Osteoblast (primary cell): ENCODE results near the gene ADGRE3. TPM values are rescaled to one million over a fixed set of nuclear protein-coding genes. Genes with fewer than 3 reads are reported as not detected.

ENCODE experiments used
- DNase-seq: peaks from one replicate; pipeline ENCODE4 v3.0.0; 2011; ENCODE audit warnings: low spot score, mixed read lengths; ENCODE audit not compliant: insufficient read length; ENCODE audit errors: missing footprints
- H2AFZ ChIP-seq: 2 replicates; pipeline ENCODE4 v1.6.0; 2011; ENCODE audit warnings: mild to moderate bottlenecking, low read length
- H3K27ac ChIP-seq: 2 replicates; pipeline ENCODE4 v1.5.1; 2011; ENCODE audit warnings: mild to moderate bottlenecking, low read depth, low read length, moderate library complexity
- H3K27me3 ChIP-seq: 2 replicates; pipeline ENCODE4 v1.6.0; 2012; ENCODE audit warnings: mild to moderate bottlenecking, control low read depth, inconsistent platforms, low read length, moderate library complexity; ENCODE audit not compliant: insufficient read depth
- H3K36me3 ChIP-seq: 2 replicates; pipeline ENCODE4 v1.5.1; 2011; ENCODE audit warnings: mild to moderate bottlenecking, low read length, control low read depth, moderate library complexity; ENCODE audit not compliant: insufficient read depth
- H3K4me1 ChIP-seq: 2 replicates; pipeline ENCODE4 v1.5.1; 2011; ENCODE audit warnings: mild to moderate bottlenecking, low read length, control low read depth, moderate library complexity; ENCODE audit not compliant: insufficient read depth
- H3K4me2 ChIP-seq: 2 replicates; pipeline ENCODE4 v1.6.0; 2011; ENCODE audit warnings: mild to moderate bottlenecking, low read length; ENCODE audit not compliant: insufficient read depth
- H3K4me3 ChIP-seq: fragments of 200-600 bp; sonication (generic); 3 replicates; pipeline ENCODE4 v1.5.1; 2012; ENCODE audit warnings: mild to moderate bottlenecking, low read length, inconsistent platforms; ENCODE audit not compliant: insufficient read depth
- H3K79me2 ChIP-seq: 2 replicates; pipeline ENCODE4 v1.6.0; 2012; ENCODE audit warnings: mild to moderate bottlenecking, low read length, control low read depth, inconsistent platforms; ENCODE audit not compliant: insufficient read depth
- H3K9me3 ChIP-seq: 2 replicates; pipeline ENCODE4 v1.5.1; 2011; ENCODE audit warnings: low read depth, low read length, control low read depth
- H4K20me1 ChIP-seq: 2 replicates; pipeline ENCODE4 v1.6.0; 2012; ENCODE audit warnings: mild to moderate bottlenecking, low read length, control low read depth; ENCODE audit not compliant: insufficient read depth
- CTCF ChIP-seq: IDR thresholded peaks from 2 replicates; pipeline ENCODE4 v1.5.1; 2011; ENCODE audit warnings: mild to moderate bottlenecking, low read depth, low read length, moderate library complexity; ENCODE audit errors: extremely low read depth
- total RNA-seq: library from RNA; depleted of rRNA; stranded (reverse); fragments of >200 nt; gene quantifications from 2 replicates; pipeline ENCODE4 v1.2.3, GENCODE V29; 2012

ADGRE3 gene
- total RNA-seq, 1 donor: not detected

- H3K36me3 ChIP-seq: no peaks in the 10 kb centered on the region
- H3K27ac ChIP-seq: no peak overlapping the region
- peaks cover 9% of the 10 kb centered on the region for H3K4me1 ChIP-seq
- H2AFZ ChIP-seq: no peak overlapping the region
- H4K20me1 ChIP-seq: no peaks in the 10 kb centered on the region
- peak; percentile 38 for TF ChIP-seq CTCF
- no peaks in the 10 kb centered on the region for H3K27me3 ChIP-seq
- no peaks in the 10 kb centered on the region for H3K9me3 ChIP-seq
- peaks cover 14% of the 10 kb centered on the region for H3K79me2 ChIP-seq
- H3K4me2 ChIP-seq: no peak overlapping the region
- peak; percentile 56 for DNase-seq
- H3K4me3 ChIP-seq: no peak overlapping the region
These were observed 11.8 kb upstream of the ADGRE3 start for GRCh38 chr19:14686411-14686810.

GRCh38 chr19:14683439-14683838 is 8.8 kb upstream of the ADGRE3 start:
- DNase-seq: peak; percentile 55
- Histone ChIP-seq H3K4me2 (no peak overlapping the region), H4K20me1 (no peaks in the 10 kb centered on the region), H3K4me1 (no peaks in the 10 kb centered on the region), H3K79me2 (no peaks in the 10 kb centered on the region), H3K27ac (no peak overlapping the region), H3K36me3 (no peaks in the 10 kb centered on the region), H2AFZ (no peak overlapping the region), H3K27me3 (no peaks in the 10 kb centered on the region), H3K9me3 (no peaks in the 10 kb centered on the region), H3K4me3 (no peak overlapping the region)
- no peak for TF ChIP-seq CTCF

GRCh38 chr19:14682084-14682483 is 7.4 kb upstream of the ADGRE3 start:
- no peak for TF ChIP-seq CTCF
- no peak for DNase-seq

DNA sequence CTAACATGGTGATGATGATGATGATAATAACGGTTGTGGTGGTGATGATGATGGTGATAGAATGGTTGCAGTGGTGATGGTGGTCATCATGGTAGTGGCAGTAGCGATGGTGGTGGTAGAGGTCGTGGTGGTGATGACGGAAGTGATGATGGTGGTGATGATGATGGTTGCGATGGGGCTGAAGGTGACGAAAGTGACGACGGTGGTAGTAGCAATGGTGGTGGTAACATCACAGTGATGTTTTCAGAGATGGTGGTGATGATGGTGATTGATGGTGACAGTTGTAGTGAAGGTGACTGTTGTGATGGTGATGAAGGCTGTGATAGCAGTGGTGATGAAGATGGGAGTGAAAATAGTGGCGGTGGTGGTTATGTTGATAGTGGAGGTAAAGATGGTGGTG is 3.6 kb upstream of the ADGRE3 start:
- no peak overlapping the region for H2AFZ ChIP-seq
- no peaks in the 10 kb centered on the region for H3K79me2 ChIP-seq
- DNase-seq: no peak
- no peak overlapping the region for H3K27ac ChIP-seq
- H3K4me1 ChIP-seq: peaks cover 4% of the 10 kb centered on the region
- no peaks in the 10 kb centered on the region for H3K36me3 ChIP-seq
- H4K20me1 ChIP-seq: no peaks in the 10 kb centered on the region
- TF ChIP-seq CTCF: no peak
- H3K27me3 ChIP-seq: no peaks in the 10 kb centered on the region
- H3K4me3 ChIP-seq: no peak overlapping the region
- no peaks in the 10 kb centered on the region for H3K9me3 ChIP-seq
- H3K4me2 ChIP-seq: no peak overlapping the region

More at GRCh38 chr19:14682084-14682483, 7.4 kb upstream of the ADGRE3 start:
- no peaks in the 10 kb centered on the region for H3K4me1 ChIP-seq
- H2AFZ ChIP-seq: no peak overlapping the region
- no peak overlapping the region for H3K4me3 ChIP-seq
- no peak overlapping the region for H3K27ac ChIP-seq
- H3K9me3 ChIP-seq: no peaks in the 10 kb centered on the region
- H3K27me3 ChIP-seq: no peaks in the 10 kb centered on the region
- no peaks in the 10 kb centered on the region for H4K20me1 ChIP-seq
- H3K79me2 ChIP-seq: no peaks in the 10 kb centered on the region
- H3K4me2 ChIP-seq: no peak overlapping the region
- no peaks in the 10 kb centered on the region for H3K36me3 ChIP-seq
